ENCODE measurements around the gene WIPF3. TPM values are rescaled to one million over a fixed set of nuclear protein-coding genes. Genes with fewer than 3 reads are reported as not detected.

WIPF3 gene
- total and polyA plus RNA-seq, 2 of the 4 experiments (the other 2 are of a cell fraction): not detected

DNA sequence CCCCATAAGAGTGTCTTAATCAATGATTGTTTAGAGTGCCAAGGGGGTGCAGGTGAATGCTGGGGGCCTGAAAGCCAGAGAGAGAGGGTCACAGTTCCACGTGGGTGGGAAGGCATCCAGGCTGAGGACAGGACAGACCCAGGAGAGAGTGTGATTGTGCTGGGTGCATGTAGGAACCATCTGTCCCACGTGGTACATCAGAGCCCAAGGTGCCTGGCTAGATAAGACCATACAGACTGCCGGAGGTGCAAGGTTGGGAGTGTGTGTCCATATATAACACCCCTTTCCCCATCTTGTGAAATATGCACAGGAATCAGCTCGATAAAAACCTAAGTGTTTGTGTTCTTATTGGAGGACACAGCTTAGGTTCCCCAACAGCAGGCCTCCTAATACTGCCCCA lies 85.5 kb downstream of the WIPF3 start:
- peaks cover 37% of the 10 kb centered on the region for H3K27me3 ChIP-seq (ENCODE audit: control insufficient read depth, insufficient read depth, low read length)
- H2AK9ac ChIP-seq (replicated peaks; ENCODE audit: low read depth, low read length, poor library complexity): no peak overlapping the region
- H3K4me2 ChIP-seq (ENCODE audit: low read depth, low read length): no peak overlapping the region
- H3K4me1 ChIP-seq (ENCODE audit: control insufficient read depth, insufficient read depth, low read length): no peaks in the 10 kb centered on the region
- H3K79me1 ChIP-seq (ENCODE audit: low read depth in 1 of 2, low read length in 2 of 2): no peaks in the 10 kb centered on the region
- no peak overlapping the region for H2BK15ac ChIP-seq (ENCODE audit: low read depth, low read length)
- H2AK5ac ChIP-seq (ENCODE audit: low read depth, low read length): no peak overlapping the region
- CTCF ChIA-PET: no interaction called here
- no peak overlapping the region for H4K91ac ChIP-seq (ENCODE audit: insufficient read depth, low read depth, low read length)
- no peak overlapping the region for H3K4ac ChIP-seq (ENCODE audit: low read depth, low read length)
- BruUV-seq (replicated peaks): no TSS peak
- POLR2A ChIA-PET (ENCODE audit: unreplicated experiment): interaction anchor here (0.5 kb wide), 1 partner anchor 712 kb away, joined by 3 read pairs; no protein-coding TSS in a partner anchor
- no peak overlapping the region for H2BK5ac ChIP-seq (ENCODE audit: low read depth, low read length, poor library complexity, severe bottlenecking)
- H3K14ac ChIP-seq (replicated peaks; ENCODE audit: low read depth, low read length): no peak overlapping the region
- H3K56ac ChIP-seq (ENCODE audit: extremely low read depth, insufficient read depth, low read length): no peak overlapping the region
- WGBS, 2 experiments (ENCODE audit: extremely low coverage in 2 of 2, insufficient read length in 1 of 2): no CpG with 5 or more reads among the region's 4 CpGs
- H3K9me3 ChIP-seq (ENCODE audit: control insufficient read depth, insufficient read depth, low read length): no peaks in the 10 kb centered on the region
- TF ChIP-seq CEBPB (IDR thresholded peaks at IDR 0.05; ENCODE audit: low read depth, low read length) (no peak), MAFK (IDR thresholded peaks at IDR 0.05; ENCODE audit: low read depth, low read length) (no peak)
- H4K8ac ChIP-seq (ENCODE audit: low read depth in 2 of 2, low read length in 2 of 2): no peak overlapping the region
- H3K23ac ChIP-seq (ENCODE audit: low read depth, low read length): no peak overlapping the region
- H3K4me3 ChIP-seq (ENCODE audit: insufficient read depth, low read depth, low read length): no peak overlapping the region
- no peak overlapping the region for H3K9ac ChIP-seq (ENCODE audit: low read depth, low read length)
- no peaks in the 10 kb centered on the region for H4K20me1 ChIP-seq (ENCODE audit: insufficient read depth, low read length)
- ATAC-seq (ENCODE audit: low read depth) (no peak), DNase-seq (no peak)
- no peak overlapping the region for H2BK120ac ChIP-seq (ENCODE audit: low read depth, low read length)
- no peak overlapping the region for H2BK20ac ChIP-seq (ENCODE audit: low read depth, low read length)
- in situ Hi-C loops (cut with MboI; ENCODE audit: low sequenced_read_pairs) (no loop called here), dilution Hi-C loops (cut with HindIII; ENCODE audit: low sequenced_read_pairs, unreplicated experiment) (no loop called here), intact Hi-C loops (cut with micrococcal nuclease) (no loop called here)
- peak overlapping the region; percentile 21 for H2AFZ ChIP-seq (replicated peaks; ENCODE audit: low read length, poor library complexity)
- no peak overlapping the region for H3K18ac ChIP-seq (ENCODE audit: low read depth, low read length)
- H3K9me1 ChIP-seq (ENCODE audit: insufficient read depth, low read length): no peaks in the 10 kb centered on the region
- no peaks in the 10 kb centered on the region for H3K36me3 ChIP-seq (ENCODE audit: control insufficient read depth, insufficient read depth, low read length)
- H4K5ac ChIP-seq (ENCODE audit: low read depth, low read length): no peak overlapping the region
- no peak overlapping the region for H3K27ac ChIP-seq (ENCODE audit: insufficient read depth, low read length)

Measured in IMR-90 (cell line).